Neural crest cell (in vitro differentiated cells): ENCODE results near the gene TOR1AIP2. TPM values are rescaled to one million over a fixed set of nuclear protein-coding genes. Genes with fewer than 3 reads are reported as not detected.
"Not testable (repeated sequence)": the region's sequence is repeated elsewhere in the genome, so short reads cannot be mapped to it uniquely, and the experiment has no call there.

ENCODE experiments used
- DNase-seq: peaks from one replicate; pipeline ENCODE4 v3.0.0; 2021; ENCODE audit warnings: low read depth, mixed read lengths, low spot score
- H3K27ac Mint-ChIP-seq: one replicate; pipeline ENCODE4 v1.8.0; 2021; ENCODE audit warnings: mild to moderate bottlenecking, mixed read lengths; ENCODE audit not compliant: unreplicated experiment
- H3K27me3 Mint-ChIP-seq: 2 replicates; pipeline ENCODE4 v1.8.0; 2021; ENCODE audit warnings: low read depth, mild to moderate bottlenecking, mixed read lengths
- H3K36me3 Mint-ChIP-seq: 2 replicates; pipeline ENCODE4 v1.8.0; 2021; ENCODE audit warnings: low read depth, mild to moderate bottlenecking, mixed read lengths
- H3K4me1 Mint-ChIP-seq: 2 replicates; pipeline ENCODE4 v1.8.0; 2021; ENCODE audit warnings: mixed read lengths
- H3K4me3 Mint-ChIP-seq: one replicate; pipeline ENCODE4 v1.8.0; 2021; ENCODE audit warnings: mild to moderate bottlenecking, mixed read lengths
- H3K9me3 Mint-ChIP-seq: 2 replicates; pipeline ENCODE4 v1.8.0; 2021; ENCODE audit warnings: mixed read lengths
- CTCF ChIP-seq: fragments of 200-600 bp; sonication (generic); conservative IDR thresholded peaks from 2 replicates; pipeline ENCODE4 v1.5.0; 2021; ENCODE audit warnings: antibody characterized with exemption, mild to moderate bottlenecking
- total RNA-seq: library from RNA; stranded (reverse); gene quantifications from 2 replicates; pipeline ENCODE4 v1.2.1, GENCODE V29; 2021

TOR1AIP2 gene
- total RNA-seq, 1 donor from 2014 or later, result 76.2 TPM

- no peak for TF ChIP-seq CTCF
- Mint-ChIP-seq H3K4me3 (no peak overlapping the region), H3K27me3 (no peaks in the 10 kb centered on the region), H3K9me3 (no peaks in the 10 kb centered on the region), H3K36me3 (peaks cover 5% of the 10 kb centered on the region), H3K4me1 (peaks cover 4% of the 10 kb centered on the region), H3K27ac (no peak overlapping the region)
- DNase-seq, result no peak
These were observed 24.5 kb downstream of the TOR1AIP2 start for GRCh38 chr1:179853102-179853501.

- no peaks in the 10 kb centered on the region for H3K9me3 Mint-ChIP-seq
- no peak for DNase-seq
- no peak overlapping the region for H3K27ac Mint-ChIP-seq
- H3K4me1 Mint-ChIP-seq, result no peaks in the 10 kb centered on the region
- H3K27me3 Mint-ChIP-seq, result no peaks in the 10 kb centered on the region
- H3K36me3 Mint-ChIP-seq, result peaks cover 13% of the 10 kb centered on the region
- H3K4me3 Mint-ChIP-seq, result no peak overlapping the region
- TF ChIP-seq CTCF, result no peak
These were observed 29.4 kb downstream of the TOR1AIP2 start for GRCh38 chr1:179848233-179848632.

GRCh38 chr1:179840107-179840506 lies 37.5 kb downstream of the TOR1AIP2 start:
- H3K36me3 Mint-ChIP-seq, result peaks cover 5% of the 10 kb centered on the region
- DNase-seq, result no peak
- H3K9me3 Mint-ChIP-seq, result no peaks in the 10 kb centered on the region
- no peak overlapping the region for H3K27ac Mint-ChIP-seq
- TF ChIP-seq CTCF, result no peak
- no peaks in the 10 kb centered on the region for H3K4me1 Mint-ChIP-seq
- H3K4me3 Mint-ChIP-seq, result no peak overlapping the region
- no peaks in the 10 kb centered on the region for H3K27me3 Mint-ChIP-seq

GRCh38 chr1:179836686-179837445 lies 40.7 kb downstream of the TOR1AIP2 start:
- peaks cover 11% of the 10 kb centered on the region for H3K4me1 Mint-ChIP-seq
- not testable (repeated sequence) for DNase-seq, H3K27me3 Mint-ChIP-seq, H3K27ac Mint-ChIP-seq, H3K4me3 Mint-ChIP-seq, H3K36me3 Mint-ChIP-seq, H3K9me3 Mint-ChIP-seq

- peaks cover 2% of the 10 kb centered on the region for H3K36me3 Mint-ChIP-seq
- no peak for DNase-seq
- peaks cover 11% of the 10 kb centered on the region for H3K4me1 Mint-ChIP-seq
- no peaks in the 10 kb centered on the region for H3K9me3 Mint-ChIP-seq
- H3K27me3 Mint-ChIP-seq, result no peaks in the 10 kb centered on the region
- no peak for TF ChIP-seq CTCF
- H3K27ac Mint-ChIP-seq, result no peak overlapping the region
- H3K4me3 Mint-ChIP-seq, result no peak overlapping the region
These were observed 45.5 kb downstream of the TOR1AIP2 start for GRCh38 chr1:179831852-179832699.

- DNase-seq, result no peak
- H3K27me3 Mint-ChIP-seq, result no peaks in the 10 kb centered on the region
- no peak overlapping the region for H3K4me3 Mint-ChIP-seq
- no peaks in the 10 kb centered on the region for H3K9me3 Mint-ChIP-seq
- no peak for TF ChIP-seq CTCF
- H3K27ac Mint-ChIP-seq, result no peak overlapping the region
- H3K4me1 Mint-ChIP-seq, result peaks cover 11% of the 10 kb centered on the region
- H3K36me3 Mint-ChIP-seq, result peaks cover 2% of the 10 kb centered on the region
These were observed 46.4 kb downstream of the TOR1AIP2 start for GRCh38 chr1:179831225-179831624.
